ENCODE results near the gene PRXL2B. TPM values are rescaled to one million over a fixed set of nuclear protein-coding genes. Genes with fewer than 3 reads are reported as not detected.

PRXL2B gene
- total RNA-seq, 1 donor from 2014 or later = 34.7 TPM

- no peaks in the 10 kb centered on the region for H3K36me3 Mint-ChIP-seq
- no peak for DNase-seq (ENCODE audit: low spot score in 2 of 2, unreplicated experiment in 2 of 2)
Observed at GRCh38 chr1:2601721-2602303, 15.2 kb downstream of the PRXL2B start.

GRCh38 chr1:2602311-2602835, 15.8 kb downstream of the PRXL2B start:
- TF ChIP-seq, protein P1, sequence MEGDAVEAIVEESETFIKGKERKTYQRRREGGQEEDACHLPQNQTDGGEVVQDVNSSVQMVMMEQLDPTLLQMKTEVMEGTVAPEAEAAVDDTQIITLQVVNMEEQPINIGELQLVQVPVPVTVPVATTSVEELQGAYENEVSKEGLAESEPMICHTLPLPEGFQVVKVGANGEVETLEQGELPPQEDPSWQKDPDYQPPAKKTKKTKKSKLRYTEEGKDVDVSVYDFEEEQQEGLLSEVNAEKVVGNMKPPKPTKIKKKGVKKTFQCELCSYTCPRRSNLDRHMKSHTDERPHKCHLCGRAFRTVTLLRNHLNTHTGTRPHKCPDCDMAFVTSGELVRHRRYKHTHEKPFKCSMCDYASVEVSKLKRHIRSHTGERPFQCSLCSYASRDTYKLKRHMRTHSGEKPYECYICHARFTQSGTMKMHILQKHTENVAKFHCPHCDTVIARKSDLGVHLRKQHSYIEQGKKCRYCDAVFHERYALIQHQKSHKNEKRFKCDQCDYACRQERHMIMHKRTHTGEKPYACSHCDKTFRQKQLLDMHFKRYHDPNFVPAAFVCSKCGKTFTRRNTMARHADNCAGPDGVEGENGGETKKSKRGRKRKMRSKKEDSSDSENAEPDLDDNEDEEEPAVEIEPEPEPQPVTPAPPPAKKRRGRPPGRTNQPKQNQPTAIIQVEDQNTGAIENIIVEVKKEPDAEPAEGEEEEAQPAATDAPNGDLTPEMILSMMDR (IDR thresholded peaks at IDR 0.05; ENCODE audit: unreplicated experiment) = no peak
- H3K4me3 Mint-ChIP-seq = no peak overlapping the region
- peaks cover 34% of the 10 kb centered on the region for H3K27me3 Mint-ChIP-seq (ENCODE audit: low read depth)
- H3K4me1 Mint-ChIP-seq = no peaks in the 10 kb centered on the region
- no peaks in the 10 kb centered on the region for H3K36me3 Mint-ChIP-seq
- H3K27ac Mint-ChIP-seq = no peak overlapping the region
- H3K9me3 Mint-ChIP-seq = peaks cover 8% of the 10 kb centered on the region
- no peak for DNase-seq (ENCODE audit: low spot score in 2 of 2, unreplicated experiment in 2 of 2)

More at GRCh38 chr1:2601721-2602303, 15.2 kb downstream of the PRXL2B start:
- H3K9me3 Mint-ChIP-seq = peaks cover 8% of the 10 kb centered on the region
- TF ChIP-seq, protein P1 (IDR thresholded peaks at IDR 0.05; ENCODE audit: unreplicated experiment) = no peak
- H3K27ac Mint-ChIP-seq = no peak overlapping the region
- peaks cover 36% of the 10 kb centered on the region for H3K27me3 Mint-ChIP-seq (ENCODE audit: low read depth)
- H3K4me3 Mint-ChIP-seq = no peak overlapping the region
- H3K4me1 Mint-ChIP-seq = no peaks in the 10 kb centered on the region

- Mint-ChIP-seq H3K4me3 (no peak overlapping the region), H3K27ac (no peak overlapping the region), H3K9me3 (peaks cover 8% of the 10 kb centered on the region), H3K27me3 (ENCODE audit: low read depth) (peaks cover 30% of the 10 kb centered on the region), H3K36me3 (no peaks in the 10 kb centered on the region), H3K4me1 (no peaks in the 10 kb centered on the region)
- no peak for DNase-seq (ENCODE audit: low spot score in 2 of 2, unreplicated experiment in 2 of 2)
- TF ChIP-seq, protein P1 (IDR thresholded peaks at IDR 0.05; ENCODE audit: unreplicated experiment) = no peak
Observed at GRCh38 chr1:2602866-2603520, 16.4 kb downstream of the PRXL2B start.

DNA sequence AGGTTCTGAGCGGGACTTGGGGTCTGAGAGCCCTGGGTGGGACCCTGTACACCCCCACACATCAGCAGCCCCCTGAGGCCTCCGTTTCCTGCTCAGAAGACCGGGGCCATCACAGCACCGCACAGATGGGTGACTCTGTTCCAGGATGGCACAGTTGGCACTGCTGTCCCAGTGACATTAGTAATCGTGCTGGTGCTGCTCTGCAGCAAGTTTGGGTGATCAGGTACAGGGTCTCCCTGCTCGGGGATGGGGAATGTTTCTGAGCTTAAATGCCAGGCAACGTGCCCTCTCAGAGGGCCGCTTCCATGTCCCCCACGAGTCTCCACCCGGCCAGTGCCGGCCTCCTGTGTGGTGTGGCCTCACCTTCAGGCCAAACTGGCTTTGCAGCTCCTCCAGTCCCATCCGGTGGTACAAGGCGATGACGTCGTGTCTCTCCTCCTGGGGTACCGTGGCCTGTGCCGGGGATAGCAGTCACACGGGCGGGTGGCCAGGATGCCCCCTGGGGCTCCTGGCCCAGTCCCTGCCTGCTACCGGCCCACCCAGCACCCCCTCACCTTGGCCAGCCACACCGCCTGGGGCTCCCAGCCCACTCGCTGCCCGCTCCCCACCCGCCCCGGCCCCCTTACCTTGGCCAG, 17.1 kb downstream of the PRXL2B start:
- TF ChIP-seq, protein P1 (IDR thresholded peaks at IDR 0.05; ENCODE audit: unreplicated experiment) = no peak
- H3K9me3 Mint-ChIP-seq = peaks cover 5% of the 10 kb centered on the region
- DNase-seq (ENCODE audit: low spot score in 2 of 2, unreplicated experiment in 2 of 2) = no peak
- no peak overlapping the region for H3K27ac Mint-ChIP-seq
- no peaks in the 10 kb centered on the region for H3K4me1 Mint-ChIP-seq
- H3K27me3 Mint-ChIP-seq (ENCODE audit: low read depth) = peaks cover 26% of the 10 kb centered on the region
- no peaks in the 10 kb centered on the region for H3K36me3 Mint-ChIP-seq
- no peak overlapping the region for H3K4me3 Mint-ChIP-seq

DNA sequence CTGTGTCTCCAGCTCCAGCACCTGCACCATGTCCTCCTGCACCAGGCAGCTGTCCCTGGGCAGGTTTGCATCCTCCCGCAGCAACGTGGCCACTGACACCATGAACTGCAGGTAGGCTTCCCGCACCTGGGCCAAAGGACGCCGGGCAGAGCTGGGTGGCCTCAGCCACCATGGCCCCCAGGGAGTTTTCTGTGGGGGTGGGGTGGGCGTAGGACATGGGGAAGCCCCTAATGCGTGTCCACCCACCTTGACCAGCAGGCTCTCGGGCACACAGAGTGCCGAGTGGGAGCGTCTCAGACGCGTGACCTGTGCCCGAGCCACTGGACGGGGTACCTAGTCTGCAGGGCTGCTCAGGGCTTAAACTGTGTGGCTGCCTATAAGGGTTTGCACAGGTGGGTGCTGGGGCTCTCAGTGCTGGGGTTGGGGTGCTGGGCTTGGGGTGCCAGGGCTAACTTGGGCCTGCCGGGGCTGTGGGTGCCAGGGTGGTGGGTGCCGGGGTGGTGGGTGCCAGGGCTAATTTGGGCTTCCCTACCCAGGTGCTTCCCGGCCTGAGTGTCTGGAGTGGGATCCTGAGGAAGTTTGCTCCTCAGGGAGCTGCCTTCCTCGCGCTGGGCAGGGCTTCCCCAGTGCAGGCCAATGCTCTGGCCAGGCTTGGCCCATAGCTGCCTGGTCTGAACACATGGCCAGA, 17.7 kb downstream of the PRXL2B start:
- H3K27ac Mint-ChIP-seq = no peak overlapping the region
- H3K4me3 Mint-ChIP-seq = no peak overlapping the region
- H3K4me1 Mint-ChIP-seq = no peaks in the 10 kb centered on the region
- DNase-seq (ENCODE audit: low spot score in 2 of 2, unreplicated experiment in 2 of 2) = no peak
- TF ChIP-seq, protein P1 (IDR thresholded peaks at IDR 0.05; ENCODE audit: unreplicated experiment) = no peak
- H3K27me3 Mint-ChIP-seq (ENCODE audit: low read depth) = peaks cover 24% of the 10 kb centered on the region
- no peaks in the 10 kb centered on the region for H3K9me3 Mint-ChIP-seq
- H3K36me3 Mint-ChIP-seq = no peaks in the 10 kb centered on the region

All from mesothelial cell of epicardium (in vitro differentiated cells).